Stomach smooth muscle (tissue), 2 donors: Measurements from ENCODE around the gene CLEC16A.

ENCODE experiments used
- H3K27ac ChIP-seq: one replicate; pipeline ENCODE4 v1.7.0; 2013; ENCODE audit warnings: mild to moderate bottlenecking, low read length, inconsistent platforms
- H3K27me3 ChIP-seq, 2 donors: one replicate each; pipeline ENCODE4 v1.7.0; 2013; ENCODE audit warnings: low read length in 2 of 2; ENCODE audit not compliant: insufficient read depth in 2 of 2, control insufficient read depth in 1 of 2
- H3K36me3 ChIP-seq, 2 donors: one replicate each; pipeline ENCODE4 v1.7.0; 2013; ENCODE audit warnings: low read length in 2 of 2; ENCODE audit not compliant: control insufficient read depth in 2 of 2, insufficient read depth in 2 of 2
- H3K4me1 ChIP-seq: one replicate; pipeline ENCODE4 v1.7.0; 2013; ENCODE audit warnings: low read length; ENCODE audit not compliant: control insufficient read depth, insufficient read depth
- H3K4me3 ChIP-seq, 2 donors: one replicate each; pipeline ENCODE4 v1.7.0; 2013; ENCODE audit warnings: low read length in 2 of 2
- H3K9ac ChIP-seq, 2 donors: one replicate each; pipeline ENCODE4 v1.7.0; 2013; ENCODE audit warnings: low read length in 2 of 2, mild to moderate bottlenecking in 1 of 2
- H3K9me3 ChIP-seq, 2 donors: one replicate each; pipeline ENCODE4 v1.7.0; 2013; ENCODE audit warnings: low read length in 2 of 2; ENCODE audit not compliant: control insufficient read depth in 2 of 2
- donor health status: healthy.
- donor health status: Pancreatic carcinoma.

The CLEC16A gene

DNA sequence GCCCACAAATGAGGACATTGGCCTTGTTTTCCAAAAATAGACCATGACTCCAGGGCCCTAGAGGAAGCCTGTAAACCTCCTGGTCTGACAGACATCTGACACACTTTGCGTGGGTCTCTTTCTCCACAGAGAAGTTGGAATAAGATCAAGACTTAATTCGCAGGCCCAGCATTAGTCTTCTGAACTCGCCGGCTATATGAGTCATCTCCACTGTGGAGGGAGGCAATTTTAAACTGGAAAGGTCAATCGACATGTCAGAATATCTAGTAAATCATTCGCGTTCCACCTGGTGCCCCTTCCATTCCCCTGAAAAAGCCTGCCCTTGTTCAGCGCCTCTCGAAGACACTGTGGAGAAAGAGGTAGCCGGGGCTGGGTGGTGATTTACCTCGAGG, 140.1 kb downstream of the CLEC16A start:
- Histone ChIP-seq H3K9me3 (no peaks in the 10 kb centered on the region), H3K36me3 (peaks cover 0 to 2% of the 10 kb centered on the region in 2 donors), H3K9ac (no peak overlapping the region), H3K4me1 (peaks cover 68% of the 10 kb centered on the region), H3K27me3 (no peaks in the 10 kb centered on the region), H3K4me3 (no peak overlapping the region), H3K27ac (peak overlapping the region; percentile 76)

DNA sequence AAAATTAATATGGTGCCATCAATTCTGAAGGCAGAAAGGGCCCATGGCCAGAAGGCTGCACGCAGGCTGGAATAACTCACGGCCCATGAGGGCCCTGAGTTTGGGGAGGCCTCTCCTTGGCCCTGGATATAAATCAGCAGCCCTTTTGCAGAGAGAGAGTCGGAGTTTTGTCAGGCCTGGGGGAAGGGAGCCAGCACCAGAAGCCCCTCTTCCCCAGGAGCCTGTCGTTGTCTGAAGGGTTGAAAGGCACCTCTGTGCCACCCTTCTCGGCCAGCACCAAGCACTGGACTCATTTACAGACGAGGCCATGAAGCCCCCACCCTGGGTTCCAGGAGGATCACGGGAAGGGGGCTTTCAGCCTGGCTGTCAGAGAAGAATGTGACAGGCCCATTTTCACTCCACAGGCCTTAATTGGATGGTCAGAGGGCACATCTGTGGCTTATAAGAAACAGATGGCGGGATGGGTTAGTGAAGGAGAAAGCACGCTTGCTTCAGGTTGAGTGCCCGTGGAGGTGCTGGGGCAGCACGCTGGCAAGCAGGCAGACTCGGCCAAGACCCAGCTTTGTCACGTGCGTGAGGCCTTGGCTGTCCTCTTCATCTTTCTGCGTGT, 140.6 kb downstream of the CLEC16A start:
- H3K9me3 ChIP-seq = no peaks in the 10 kb centered on the region
- peaks cover 68% of the 10 kb centered on the region for H3K4me1 ChIP-seq
- no peaks in the 10 kb centered on the region for H3K27me3 ChIP-seq
- H3K27ac ChIP-seq = peak overlapping the region; percentile 76
- H3K4me3 ChIP-seq = peak overlapping the region in 1 of 2 donors; percentile 3
- H3K9ac ChIP-seq = peak overlapping the region in 1 of 2 donors; percentile 42
- H3K36me3 ChIP-seq = peaks cover 0 to 2% of the 10 kb centered on the region in 2 donors

- Histone ChIP-seq H3K4me3 (no peak overlapping the region), H3K9ac (no peak overlapping the region), H3K36me3 (peaks cover 0 to 2% of the 10 kb centered on the region in 2 donors), H3K27ac (peak overlapping the region; percentile 76), H3K4me1 (peaks cover 63% of the 10 kb centered on the region), H3K27me3 (no peaks in the 10 kb centered on the region), H3K9me3 (no peaks in the 10 kb centered on the region)
Measured at GRCh38 chr16:11085916-11086315, 141.6 kb downstream of the CLEC16A start.

DNA sequence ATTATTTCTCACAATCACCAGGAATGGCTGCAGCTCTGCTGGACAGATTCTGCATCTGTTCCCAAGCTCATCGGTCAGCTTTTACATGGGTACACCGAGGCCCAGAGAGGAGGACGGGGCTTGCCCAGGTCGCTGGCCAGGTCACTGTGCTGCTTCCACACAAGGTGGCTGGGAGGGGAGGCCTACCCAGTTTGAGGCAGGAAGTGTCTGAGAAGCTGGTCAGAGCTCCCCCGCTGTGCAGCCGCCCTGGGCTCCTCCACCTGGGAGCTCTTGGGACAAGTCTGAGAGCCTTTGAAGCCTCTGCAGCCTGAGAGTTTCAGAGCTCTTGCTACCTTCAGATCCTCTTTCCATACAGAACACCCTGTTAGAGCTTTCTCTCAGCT, 143.3 kb downstream of the CLEC16A start:
- Histone ChIP-seq H3K4me3 (no peak overlapping the region), H3K9ac (no peak overlapping the region), H3K36me3 (no peaks in the 10 kb centered on the region), H3K27ac (peak overlapping the region; percentile 78), H3K9me3 (no peaks in the 10 kb centered on the region), H3K27me3 (no peaks in the 10 kb centered on the region), H3K4me1 (peaks cover 59% of the 10 kb centered on the region)

DNA sequence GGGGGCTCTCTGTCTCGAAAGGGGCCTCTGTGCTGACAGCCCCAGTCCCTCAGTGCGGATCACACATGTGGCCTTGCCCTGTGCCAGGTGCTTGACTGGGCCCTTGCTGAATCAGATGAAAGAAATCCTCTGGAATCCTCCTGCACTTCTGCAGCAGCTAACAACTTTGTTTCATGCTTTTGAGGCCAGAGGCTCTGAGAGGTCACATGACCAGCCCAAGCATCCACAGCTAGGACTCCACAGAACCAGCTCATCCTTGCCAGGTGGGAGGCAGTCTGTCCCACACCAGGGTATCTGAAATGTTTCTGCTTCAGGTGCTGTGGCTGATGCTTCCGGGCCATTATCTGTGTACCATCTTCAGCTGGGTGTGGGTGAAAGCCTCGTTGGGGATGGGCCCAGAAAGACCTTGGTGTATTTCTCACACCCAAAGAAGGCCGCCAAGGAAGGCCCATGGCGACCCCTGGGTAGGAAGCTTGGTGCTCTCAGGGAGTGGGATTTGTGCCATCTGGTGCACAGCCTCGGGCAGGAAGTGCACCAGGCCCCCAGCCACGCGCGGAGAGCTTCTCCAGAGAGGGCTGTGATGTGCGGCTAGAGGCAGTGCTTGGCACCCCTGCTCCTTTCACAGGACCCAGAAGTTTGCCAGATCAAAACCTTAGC, 143.8 kb downstream of the CLEC16A start:
- H3K36me3 ChIP-seq = no peaks in the 10 kb centered on the region
- no peak overlapping the region for H3K9ac ChIP-seq
- peak overlapping the region; percentile 78 for H3K27ac ChIP-seq
- no peaks in the 10 kb centered on the region for H3K9me3 ChIP-seq
- no peaks in the 10 kb centered on the region for H3K27me3 ChIP-seq
- H3K4me3 ChIP-seq = no peak overlapping the region
- H3K4me1 ChIP-seq = peaks cover 64% of the 10 kb centered on the region

- Histone ChIP-seq H3K27me3 (no peaks in the 10 kb centered on the region), H3K9me3 (no peaks in the 10 kb centered on the region), H3K9ac (no peak overlapping the region), H3K36me3 (no peaks in the 10 kb centered on the region), H3K4me3 (peak overlapping the region in 1 of 2 donors; percentile 49), H3K4me1 (peaks cover 67% of the 10 kb centered on the region), H3K27ac (peak overlapping the region; percentile 78)
Measured at GRCh38 chr16:11088831-11089230, 144.5 kb downstream of the CLEC16A start.

- Histone ChIP-seq H3K27ac (peak overlapping the region; percentile 78), H3K4me3 (peak overlapping the region in 1 of 2 donors; percentile 49), H3K9me3 (no peaks in the 10 kb centered on the region), H3K36me3 (no peaks in the 10 kb centered on the region), H3K4me1 (peaks cover 69% of the 10 kb centered on the region), H3K9ac (no peak overlapping the region), H3K27me3 (no peaks in the 10 kb centered on the region)
Measured at GRCh38 chr16:11089504-11090124, 145.2 kb downstream of the CLEC16A start.

DNA sequence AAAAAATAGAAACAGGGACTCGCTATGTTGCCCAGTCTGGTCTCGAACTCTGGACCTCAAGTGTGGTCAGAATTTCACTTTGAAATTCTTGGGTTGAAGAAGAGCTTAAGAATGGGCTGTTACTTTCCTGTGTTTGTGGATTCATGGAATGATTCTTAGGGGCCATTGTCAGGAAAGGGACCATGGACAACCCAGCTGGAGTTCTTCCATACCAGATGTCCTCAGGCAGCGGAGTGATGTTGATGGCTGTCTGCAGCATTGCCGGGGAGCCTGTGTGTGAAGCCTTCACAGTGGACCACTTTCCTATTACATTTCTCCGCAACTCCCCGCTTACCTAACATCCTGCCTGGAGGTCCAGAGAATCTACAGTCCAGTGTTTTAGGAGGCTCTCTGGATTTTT, 145.9 kb downstream of the CLEC16A start:
- Histone ChIP-seq H3K27ac (peak overlapping the region; percentile 78), H3K9me3 (no peaks in the 10 kb centered on the region), H3K4me3 (no peak overlapping the region), H3K27me3 (no peaks in the 10 kb centered on the region), H3K4me1 (peaks cover 68% of the 10 kb centered on the region), H3K36me3 (no peaks in the 10 kb centered on the region), H3K9ac (no peak overlapping the region)

DNA sequence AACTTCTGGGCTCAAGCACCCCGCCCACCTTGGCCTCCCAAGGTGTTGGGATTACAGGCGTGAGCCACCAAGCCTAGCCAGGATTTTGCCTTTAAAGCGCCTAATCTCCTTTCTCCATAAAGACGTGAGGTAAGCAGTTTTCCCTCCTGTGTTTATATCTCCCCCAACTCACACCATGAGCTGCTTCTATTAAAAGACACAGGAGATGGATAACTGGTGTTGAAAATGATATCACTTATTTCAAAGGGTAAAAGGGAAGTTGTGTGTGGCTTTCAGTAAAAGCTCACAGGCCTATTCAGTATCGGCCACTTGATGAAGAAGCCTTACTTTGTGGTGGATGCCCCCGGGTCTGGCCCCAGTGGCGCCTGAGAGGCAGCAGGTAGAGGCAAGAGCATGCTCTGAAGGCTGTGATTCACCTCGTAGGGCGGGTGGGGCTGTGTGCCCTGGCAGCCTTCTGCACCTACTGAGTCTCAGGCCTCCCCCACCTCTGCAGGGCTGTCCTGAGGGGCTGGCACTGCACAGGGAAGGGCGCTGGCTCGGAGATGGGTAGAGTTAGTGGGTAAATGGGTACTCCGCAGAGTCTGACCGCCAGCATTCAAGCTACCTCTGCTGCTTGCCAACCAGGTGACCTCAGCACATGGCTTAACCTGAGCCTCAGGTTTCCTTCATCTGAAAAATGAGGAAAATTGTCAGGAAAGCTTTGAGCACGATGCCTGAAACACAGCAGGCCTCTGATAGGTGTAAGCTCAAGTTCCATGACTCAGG, 146.8 kb downstream of the CLEC16A start:
- H3K4me3 ChIP-seq = no peak overlapping the region
- H3K9ac ChIP-seq = no peak overlapping the region
- H3K27me3 ChIP-seq = no peaks in the 10 kb centered on the region
- H3K9me3 ChIP-seq = no peaks in the 10 kb centered on the region
- H3K4me1 ChIP-seq = peaks cover 60% of the 10 kb centered on the region
- no peaks in the 10 kb centered on the region for H3K36me3 ChIP-seq
- H3K27ac ChIP-seq = peak overlapping the region; percentile 46

GRCh38 chr16:11092788-11093571, 148.6 kb downstream of the CLEC16A start:
- H3K4me3 ChIP-seq = no peak overlapping the region
- H3K27ac ChIP-seq = peak overlapping the region; percentile 86
- H3K9ac ChIP-seq = no peak overlapping the region
- H3K36me3 ChIP-seq = no peaks in the 10 kb centered on the region
- H3K9me3 ChIP-seq = no peaks in the 10 kb centered on the region
- no peaks in the 10 kb centered on the region for H3K27me3 ChIP-seq
- H3K4me1 ChIP-seq = peaks cover 53% of the 10 kb centered on the region
